Caco-2 (cell line): ENCODE measurements around the gene PPP1R16B. TPM values are rescaled to one million over a fixed set of nuclear protein-coding genes. Genes with fewer than 3 reads are reported as not detected.

Source experiments
- BruUV-seq: library from RNA; stranded (reverse); fragments of 400-500 nt; replicated peaks from 2 replicates; lab custom pipeline; 2021; lab: Mats Ljungman, UMichigan
- CTCF ChIA-PET: fragments of 300-600 bp; sonication (Branson Sonifier 250); formaldehyde crosslinking; loops from one replicate; lab custom pipeline; 2022; ENCODE audit warnings: antibody characterized with exemption; lab: Charles Lee
- POLR2A ChIA-PET: fragments of 300-600 bp; sonication (Branson Sonifier 250); formaldehyde crosslinking; loops from one replicate; lab custom pipeline; 2022; ENCODE audit warnings: antibody characterized with exemption; lab: Charles Lee
- DNase-seq, 2 experiments: peaks; one replicate each; pipeline versions ENCODE4 v3.0.0 to v3.0.0-alpha.2; 2020 to 2022
- H3K27me3 ChIP-seq: replicated peaks from 2 replicates; pipeline ENCODE4 v1.6.0; 2011; ENCODE audit warnings: low read length; ENCODE audit not compliant: control insufficient read depth, insufficient read depth
- H3K36me3 ChIP-seq: 2 replicates; pipeline ENCODE4 v1.5.1; 2011; ENCODE audit warnings: low read length; ENCODE audit not compliant: control insufficient read depth, insufficient read depth
- H3K4me1 ChIP-seq: fragments of 250-450 bp; sonication (Bioruptor Pico); 2 replicates; pipeline ENCODE4 v1.5.1; 2020; ENCODE audit warnings: mild to moderate bottlenecking
- H3K4me3 ChIP-seq: 2 replicates; pipeline ENCODE4 v1.5.1; 2011; ENCODE audit warnings: low read depth, mild to moderate bottlenecking, control low read depth, low read length
- H3K9me3 ChIP-seq: fragments of 250-450 bp; sonication (Bioruptor Pico); 2 replicates; pipeline ENCODE4 v1.5.1; 2020; ENCODE audit warnings: mild to moderate bottlenecking, moderate library complexity
- H3K27ac Mint-ChIP-seq: one replicate; pipeline ENCODE4 v1.8.0; 2022; ENCODE audit warnings: mixed read lengths; ENCODE audit not compliant: unreplicated experiment
- H3K27me3 Mint-ChIP-seq: one replicate; pipeline ENCODE4 v1.8.0; 2022; ENCODE audit warnings: mixed read lengths; ENCODE audit not compliant: insufficient read depth, unreplicated experiment
- H3K36me3 Mint-ChIP-seq: one replicate; pipeline ENCODE4 v1.8.0; 2022; ENCODE audit warnings: mild to moderate bottlenecking, mixed read lengths; ENCODE audit not compliant: insufficient read depth, unreplicated experiment
- H3K4me1 Mint-ChIP-seq: one replicate; pipeline ENCODE4 v1.8.0; 2022; ENCODE audit warnings: low read depth, mixed read lengths; ENCODE audit not compliant: unreplicated experiment
- H3K4me3 Mint-ChIP-seq: one replicate; pipeline ENCODE4 v1.8.0; 2022; ENCODE audit warnings: mild to moderate bottlenecking, moderate library complexity, mixed read lengths; ENCODE audit not compliant: unreplicated experiment
- H3K9me3 Mint-ChIP-seq: one replicate; pipeline ENCODE4 v1.8.0; 2022; ENCODE audit warnings: mixed read lengths; ENCODE audit not compliant: unreplicated experiment
- intact Hi-C: fragments of 100-400 bp; cut with micrococcal nuclease; formaldehyde crosslinking; loops from one replicate; pipeline ENCODE4 v1.10.0; 2022; ENCODE audit not compliant: unreplicated experiment
- total RNA-seq: library from RNA; stranded (reverse); gene quantifications from 2 replicates; pipeline ENCODE4 v1.2.3, GENCODE V29; 2022
- TF ChIP-seq, protein P1 (sequence below), 2 experiments: fragments of 200-600 bp in 1 of 2; IDR thresholded peaks; 1 replicate in 1 of 2; 2 replicates in 1 of 2; pipeline versions ENCODE4 v1.5.1 to v1.8.0; 2011 to 2022; ENCODE audit warnings: antibody characterized with exemption in 1 of 2, control low read depth in 1 of 2, inconsistent platforms in 1 of 2, low read depth in 1 of 2, low read length in 1 of 2, mild to moderate bottlenecking in 1 of 2, moderate library complexity in 1 of 2; ENCODE audit not compliant: insufficient read depth in 1 of 2, severe bottlenecking in 1 of 2, unreplicated experiment in 1 of 2

The PPP1R16B gene
- total RNA-seq, 1 experiment from 2014 or later, result not detected

DNA sequence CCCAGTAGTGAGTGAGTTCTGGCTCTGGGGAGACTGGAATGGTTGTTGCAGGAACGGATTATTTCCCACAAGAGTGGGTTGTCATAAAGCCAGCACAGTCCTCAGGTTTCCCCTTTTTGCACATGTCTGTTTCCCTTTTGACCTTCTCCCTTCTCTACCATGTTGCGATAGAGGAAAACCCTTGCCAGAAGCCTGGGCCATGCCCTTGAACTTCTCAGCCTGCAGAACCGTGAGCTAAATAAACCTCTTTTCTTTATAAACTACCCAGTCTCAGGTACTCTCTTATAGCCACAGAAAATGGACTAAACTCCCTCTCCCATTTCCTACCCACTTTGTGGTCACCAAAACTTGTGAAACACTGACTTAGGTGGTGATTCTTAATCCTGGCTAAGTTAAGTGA, 7.2 kb upstream of the PPP1R16B start:
- Mint-ChIP-seq H3K27me3 (peaks cover 11% of the 10 kb centered on the region), H3K4me1 (no peaks in the 10 kb centered on the region), H3K9me3 (no peaks in the 10 kb centered on the region), H3K27ac (no peak overlapping the region), H3K4me3 (no peak overlapping the region), H3K36me3 (no peaks in the 10 kb centered on the region)
- intact Hi-C loops, result no loop called here
- BruUV-seq, result no TSS peak
- no peak overlapping the region for H3K4me3 ChIP-seq
- H3K27me3 ChIP-seq, result 0 out of 2 replicates have a peak, but pooled peaks cover 1% of the 10 kb centered on the region
- no peaks in the 10 kb centered on the region for H3K4me1 ChIP-seq
- ChIA-PET CTCF (no interaction called here), POLR2A (no interaction called here)
- TF ChIP-seq, protein P1, sequence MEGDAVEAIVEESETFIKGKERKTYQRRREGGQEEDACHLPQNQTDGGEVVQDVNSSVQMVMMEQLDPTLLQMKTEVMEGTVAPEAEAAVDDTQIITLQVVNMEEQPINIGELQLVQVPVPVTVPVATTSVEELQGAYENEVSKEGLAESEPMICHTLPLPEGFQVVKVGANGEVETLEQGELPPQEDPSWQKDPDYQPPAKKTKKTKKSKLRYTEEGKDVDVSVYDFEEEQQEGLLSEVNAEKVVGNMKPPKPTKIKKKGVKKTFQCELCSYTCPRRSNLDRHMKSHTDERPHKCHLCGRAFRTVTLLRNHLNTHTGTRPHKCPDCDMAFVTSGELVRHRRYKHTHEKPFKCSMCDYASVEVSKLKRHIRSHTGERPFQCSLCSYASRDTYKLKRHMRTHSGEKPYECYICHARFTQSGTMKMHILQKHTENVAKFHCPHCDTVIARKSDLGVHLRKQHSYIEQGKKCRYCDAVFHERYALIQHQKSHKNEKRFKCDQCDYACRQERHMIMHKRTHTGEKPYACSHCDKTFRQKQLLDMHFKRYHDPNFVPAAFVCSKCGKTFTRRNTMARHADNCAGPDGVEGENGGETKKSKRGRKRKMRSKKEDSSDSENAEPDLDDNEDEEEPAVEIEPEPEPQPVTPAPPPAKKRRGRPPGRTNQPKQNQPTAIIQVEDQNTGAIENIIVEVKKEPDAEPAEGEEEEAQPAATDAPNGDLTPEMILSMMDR (IDR thresholded peaks at IDR 0.05; ENCODE audit: insufficient read depth in 1 of 2, low read depth in 1 of 2, low read length in 1 of 2, severe bottlenecking in 1 of 2, unreplicated experiment in 1 of 2), result no peak
- no peaks in the 10 kb centered on the region for H3K36me3 ChIP-seq
- no peaks in the 10 kb centered on the region for H3K9me3 ChIP-seq
- no peak for DNase-seq

DNA sequence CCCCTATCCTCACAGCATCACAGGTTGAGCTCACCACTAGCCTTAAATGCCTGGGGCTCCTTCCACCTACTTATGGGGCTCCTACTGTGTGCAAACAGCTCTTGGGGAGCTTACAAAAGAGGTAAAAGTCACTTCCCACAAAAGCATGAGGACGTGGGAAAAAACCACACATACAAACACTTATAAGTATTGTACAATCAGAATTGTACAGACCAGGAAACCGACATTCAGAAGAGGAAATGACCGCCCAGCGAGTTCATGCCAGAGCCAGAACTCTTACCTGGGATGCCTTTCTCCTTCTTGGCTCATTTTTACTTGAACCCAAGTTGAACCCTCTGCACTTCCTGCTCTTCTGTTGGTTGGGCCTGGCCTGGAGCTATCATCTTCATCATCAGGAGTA, 6.3 kb upstream of the PPP1R16B start:
- DNase-seq, result no peak
- Histone ChIP-seq H3K36me3 (no peaks in the 10 kb centered on the region), H3K4me3 (no peak overlapping the region), H3K4me1 (no peaks in the 10 kb centered on the region), H3K9me3 (no peaks in the 10 kb centered on the region), H3K27me3 (0 out of 2 replicates have a peak, but pooled peaks cover 1% of the 10 kb centered on the region)
- POLR2A ChIA-PET, result no interaction called here
- H3K27me3 Mint-ChIP-seq, result peaks cover 11% of the 10 kb centered on the region
- H3K36me3 Mint-ChIP-seq, result no peaks in the 10 kb centered on the region
- CTCF ChIA-PET, result interaction anchor here (1.3 kb wide), 1 partner anchor 9 kb away, joined by 3 read pairs; no protein-coding TSS in a partner anchor
- intact Hi-C loops, result no loop called here
- H3K4me3 Mint-ChIP-seq, result no peak overlapping the region
- no TSS peak for BruUV-seq
- no peaks in the 10 kb centered on the region for H3K4me1 Mint-ChIP-seq
- no peaks in the 10 kb centered on the region for H3K9me3 Mint-ChIP-seq
- TF ChIP-seq, protein P1 (IDR thresholded peaks at IDR 0.05; ENCODE audit: insufficient read depth in 1 of 2, low read depth in 1 of 2, low read length in 1 of 2, severe bottlenecking in 1 of 2, unreplicated experiment in 1 of 2), result no peak
- no peak overlapping the region for H3K27ac Mint-ChIP-seq

DNA sequence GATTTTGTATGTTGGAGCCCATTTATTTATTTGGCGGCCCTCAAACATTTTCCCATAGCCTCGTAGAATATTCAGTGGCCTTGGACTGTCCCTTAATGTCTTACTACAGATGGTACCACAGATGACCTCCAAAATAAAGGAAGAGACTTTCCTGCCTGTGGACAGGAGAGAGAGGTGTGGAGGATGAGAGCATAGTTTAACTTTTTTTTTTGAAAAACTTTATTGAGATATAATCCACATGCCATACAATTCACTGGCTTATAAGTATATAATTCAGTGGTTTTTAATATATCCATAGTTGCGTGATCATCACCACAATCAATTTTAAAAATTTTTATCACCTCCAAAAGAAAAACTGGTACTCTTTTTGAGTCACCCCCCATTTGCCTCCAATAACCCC, 4.6 kb upstream of the PPP1R16B start:
- Histone ChIP-seq H3K27me3 (no peaks in the 10 kb centered on the region; the same call in 1 of the 2 replicates), H3K4me3 (no peak overlapping the region), H3K4me1 (no peaks in the 10 kb centered on the region), H3K36me3 (no peaks in the 10 kb centered on the region), H3K9me3 (no peaks in the 10 kb centered on the region)
- TF ChIP-seq, protein P1 (IDR thresholded peaks at IDR 0.05; ENCODE audit: insufficient read depth in 1 of 2, low read depth in 1 of 2, low read length in 1 of 2, severe bottlenecking in 1 of 2, unreplicated experiment in 1 of 2), result no peak
- H3K36me3 Mint-ChIP-seq, result no peaks in the 10 kb centered on the region
- ChIA-PET POLR2A (no interaction called here), CTCF (no interaction called here)
- H3K27ac Mint-ChIP-seq, result no peak overlapping the region
- no peak overlapping the region for H3K4me3 Mint-ChIP-seq
- no TSS peak for BruUV-seq
- DNase-seq, result no peak
- intact Hi-C loops, result no loop called here
- no peaks in the 10 kb centered on the region for H3K9me3 Mint-ChIP-seq
- H3K27me3 Mint-ChIP-seq, result peaks cover 6% of the 10 kb centered on the region
- H3K4me1 Mint-ChIP-seq, result no peaks in the 10 kb centered on the region
